SK-N-SH (cell line): Measurements from ENCODE around the gene ZNF430. TPM values are rescaled to one million over a fixed set of nuclear protein-coding genes. Genes with fewer than 3 reads are reported as not detected.

ENCODE experiments used
- CTCF ChIA-PET: fragments of 300-600, 350-600 bp; formaldehyde crosslinking; extraction: SDS; loops from one replicate; lab custom pipeline; 2021; lab: Yijun Ruan, JAX
- POLR2A ChIA-PET: fragments of 350-600 bp; sonication (Branson Sonifier 250); formaldehyde crosslinking; extraction: SDS; loops from one replicate; lab custom pipeline; 2020; ENCODE audit warnings: antibody characterized with exemption, inconsistent platforms; lab: Yijun Ruan, JAX
- DNase-seq: peaks from one replicate; pipeline ENCODE4 v3.0.0; 2012
- H2AFZ ChIP-seq: fragments of 200-600 bp; sonication (generic); 2 replicates; pipeline ENCODE4 v1.8.1; 2016; ENCODE audit warnings: antibody characterized with exemption, mild to moderate bottlenecking, low read depth
- H3F3A ChIP-seq: fragments of 200-600 bp; sonication (generic); replicated peaks from 2 replicates; pipeline ENCODE3; 2016; ENCODE audit warnings: antibody characterized with exemption, mild to moderate bottlenecking; ENCODE audit not compliant: insufficient read depth
- H3K27ac ChIP-seq, 2 experiments: fragments of 200-500 bp in 1 of 2; fragments of 200-600 bp in 1 of 2; sonication (Bioruptor generic) in 1 of 2; sonication (generic), shearing (Covaris generic) in 1 of 2; 2 replicates each; pipeline versions ENCODE4 v1.5.1 to v1.6.1; 2014 to 2016; ENCODE audit warnings: low read depth in 2 of 2, inconsistent platforms in 1 of 2, low read length in 1 of 2, mild to moderate bottlenecking in 1 of 2, mixed read lengths in 1 of 2
- H3K27me3 ChIP-seq: fragments of 200-600 bp; sonication (generic), shearing (Covaris generic); 2 replicates; pipeline ENCODE4 v1.6.1; 2016; ENCODE audit warnings: mixed run types; ENCODE audit not compliant: insufficient read depth
- H3K36me3 ChIP-seq, 2 experiments: fragments of 200-500 bp in 1 of 2; fragments of 200-600 bp in 1 of 2; sonication (Bioruptor generic) in 1 of 2; sonication (generic) in 1 of 2; replicated peaks in 1 of 2; 2 replicates each; pipeline versions ENCODE3 to v1.5.1; 2014 to 2016; ENCODE audit warnings: low read length in 1 of 2, mild to moderate bottlenecking in 1 of 2; ENCODE audit not compliant: insufficient read depth in 2 of 2, control insufficient read depth in 1 of 2
- H3K4me1 ChIP-seq, 2 experiments: fragments of 200-500 bp in 1 of 2; fragments of 200-600 bp in 1 of 2; sonication (Bioruptor generic) in 1 of 2; sonication (generic), shearing (Covaris generic) in 1 of 2; 2 replicates each; pipeline versions ENCODE4 v1.5.1 to v1.6.1; 2014 to 2016; ENCODE audit warnings: low read depth in 1 of 2, low read length in 1 of 2, mixed run types in 1 of 2; ENCODE audit not compliant: insufficient read depth in 2 of 2, control insufficient read depth in 1 of 2
- H3K4me2 ChIP-seq: fragments of 200-600 bp; sonication (generic), shearing (Covaris generic); 2 replicates; pipeline ENCODE4 v1.6.1; 2017; ENCODE audit warnings: mixed run types
- H3K4me3 ChIP-seq, 2 experiments: fragments of 200-500 bp in 1 of 2; fragments of 200-600 bp in 1 of 2; sonication (Bioruptor generic) in 1 of 2; sonication (generic), shearing (Covaris generic) in 1 of 2; 2 replicates each; pipeline versions ENCODE4 v1.5.1 to v1.8.1; 2014 to 2016; ENCODE audit warnings: low read depth in 2 of 2, inconsistent platforms in 1 of 2, low read length in 1 of 2, mild to moderate bottlenecking in 1 of 2, mixed read lengths in 1 of 2, moderate library complexity in 1 of 2
- H3K79me2 ChIP-seq: fragments of 200-600 bp; sonication (generic); 2 replicates; pipeline ENCODE4 v1.8.1; 2017; ENCODE audit warnings: mild to moderate bottlenecking; ENCODE audit not compliant: insufficient read depth
- H3K9ac ChIP-seq: fragments of 200-600 bp; sonication (generic); 2 replicates; pipeline ENCODE4 v1.6.1; 2017; ENCODE audit warnings: mixed run types
- H3K9me2 ChIP-seq: fragments of 200-600 bp; sonication (generic); 2 replicates; pipeline ENCODE4 v1.6.1; 2017; ENCODE audit warnings: mixed run types
- H3K9me3 ChIP-seq: fragments of 200-600 bp; sonication (generic); 2 replicates; pipeline ENCODE4 v1.6.1; 2017; ENCODE audit warnings: mixed run types, mild to moderate bottlenecking, moderate library complexity
- H4K20me1 ChIP-seq: fragments of 200-600 bp; sonication (generic); 2 replicates; pipeline ENCODE4 v1.6.1; 2017; ENCODE audit warnings: mild to moderate bottlenecking, mixed run types; ENCODE audit not compliant: insufficient read depth
- CHD2 ChIP-seq: fragments of 150-350 bp; IDR thresholded peaks from 2 replicates; pipeline ENCODE4 v1.6.1; 2018; ENCODE audit warnings: low read length; ENCODE audit not compliant: partially characterized antibody
- EP300 ChIP-seq, 2 experiments: IDR thresholded peaks; 2 replicates each; pipeline versions ENCODE4 v1.4.0 to v1.6.1; 2012; ENCODE audit warnings: borderline replicate concordance in 1 of 2, low read depth in 1 of 2, low read length in 1 of 2
- EZH2phosphoT487 ChIP-seq: fragments of 200-600 bp; sonication (generic); IDR thresholded peaks from 2 replicates; pipeline ENCODE4 v1.6.1; 2017; ENCODE audit warnings: low read depth, mixed run types, mild to moderate bottlenecking, antibody characterized with exemption, moderate library complexity, borderline replicate concordance
- FOXJ3 ChIP-seq: sonication (generic); formaldehyde crosslinking; IDR thresholded peaks from 2 replicates; pipeline ENCODE4 v1.5.1; 2020; ENCODE audit warnings: mild to moderate bottlenecking, missing genetic modification reagents
- FOXM1 ChIP-seq: IDR thresholded peaks from 2 replicates; pipeline ENCODE4 v1.4.0; 2012; ENCODE audit warnings: low read depth, mild to moderate bottlenecking
- GABPA ChIP-seq: IDR thresholded peaks from 2 replicates; pipeline ENCODE4 v1.4.0; 2012; ENCODE audit warnings: low read depth, mild to moderate bottlenecking
- GATA2 ChIP-seq: sonication (generic); formaldehyde crosslinking; IDR thresholded peaks from 2 replicates; pipeline ENCODE4 v1.5.0; 2020; ENCODE audit warnings: mild to moderate bottlenecking, missing genetic modification reagents
- IRF3 ChIP-seq: fragments of 150-350 bp; IDR thresholded peaks from 2 replicates; pipeline ENCODE4 v1.6.1; 2016; ENCODE audit warnings: mild to moderate bottlenecking, low read depth, low read length
- MAX ChIP-seq: IDR thresholded peaks from 2 replicates; pipeline ENCODE4 v1.4.0; 2012; ENCODE audit warnings: low read depth
- MXI1 ChIP-seq: IDR thresholded peaks from 2 replicates; pipeline ENCODE4 v1.6.1; 2012; ENCODE audit warnings: mild to moderate bottlenecking, low read depth, low read length, improper control_type of control experiment
- NFIC ChIP-seq: IDR thresholded peaks from 2 replicates; pipeline ENCODE4 v1.4.0; 2012; ENCODE audit warnings: borderline replicate concordance
- NRF1 ChIP-seq: IDR thresholded peaks from 2 replicates; pipeline ENCODE4 v1.6.1; 2012; ENCODE audit warnings: low read depth, mild to moderate bottlenecking, low read length
- PBX3 ChIP-seq: IDR thresholded peaks from 2 replicates; pipeline ENCODE4; 2012
- POLR2AphosphoS5 ChIP-seq: IDR thresholded peaks from 2 replicates; pipeline ENCODE4 v1.6.1; 2012; ENCODE audit warnings: low read depth, low read length
- RCOR1 ChIP-seq: fragments of 150-350 bp; IDR thresholded peaks from 2 replicates; pipeline ENCODE4 v1.6.1; 2017; ENCODE audit warnings: antibody characterized with exemption, low read length
- REST ChIP-seq: IDR thresholded peaks from 2 replicates; pipeline ENCODE4 v1.6.1; 2012; ENCODE audit warnings: mild to moderate bottlenecking, low read depth, low read length, moderate library complexity
- RXRA ChIP-seq: IDR thresholded peaks from 2 replicates; pipeline ENCODE4 v1.4.0; 2012; ENCODE audit warnings: low read depth, mild to moderate bottlenecking, borderline replicate concordance
- TAF1 ChIP-seq: IDR thresholded peaks from 2 replicates; pipeline ENCODE4 v1.6.1; 2012; ENCODE audit warnings: low read depth, mild to moderate bottlenecking, low read length, moderate library complexity, borderline replicate concordance
- TCF12 ChIP-seq: IDR thresholded peaks from 2 replicates; pipeline ENCODE4 v1.4.0; 2012
- USF1 ChIP-seq: IDR thresholded peaks from 2 replicates; pipeline ENCODE4 v1.4.0; 2012; ENCODE audit warnings: low read depth, borderline replicate concordance
- YY1 ChIP-seq: IDR thresholded peaks from 2 replicates; pipeline ENCODE4 v1.4.0; 2012; ENCODE audit warnings: low read depth, mild to moderate bottlenecking
- WGBS: methylation state at CpG from one replicate; pipeline ENCODE4 v1.1.6; 2017; ENCODE audit warnings: low lambda C conversion rate; 5-methylcytosine and 5-hydroxymethylcytosine counted together
- polyA plus RNA-seq, 3 experiments: library from polyadenylated mRNA; depleted of rRNA; stranded (reverse); fragments of >200 nt; gene quantifications; 2 replicates each; pipeline ENCODE4 v1.2.3, GENCODE V29; 2012

The ZNF430 gene
- polyA plus RNA-seq, 1 of the 3 experiments (the other 2 are of a cell fraction) = 4.2 TPM

GRCh38 chr19:21082011-21082975 is 61.8 kb downstream of the ZNF430 start, which contains the start of gene ZNF714 (continued):
- TF ChIP-seq PBX3 (peak; percentile 98), TCF12 (no peak), IRF3 (peak; percentile 73), MXI1 (peak; percentile 92), TAF1 (peak; percentile 69; the same call in 1 of the 2 replicates), FOXJ3 (CRISPR knock-in tag) (no peak), CHD2 (peak; percentile 69)

- Histone ChIP-seq H4K20me1 (no peaks in the 10 kb centered on the region), H2AFZ (no peak overlapping the region), H3K36me3 (peaks cover 13 to 25% of the 10 kb centered on the region in 2 experiments), H3K79me2 (peaks cover 34% of the 10 kb centered on the region), H3K9me2 (no peaks in the 10 kb centered on the region), H3K27me3 (no peaks in the 10 kb centered on the region), H3K9me3 (no peaks in the 10 kb centered on the region), H3K4me1 (peaks cover 0 to 6% of the 10 kb centered on the region in 2 experiments; a peak in 3 of 4 replicates), H3K9ac (no peak overlapping the region), H3K27ac (no peak overlapping the region), H3K4me2 (no peak overlapping the region), H3K4me3 (no peak overlapping the region), H3F3A (peaks cover 5% of the 10 kb centered on the region)
- DNase-seq = no peak
- ChIA-PET POLR2A (no interaction called here), CTCF (no interaction called here)
- WGBS = 100% methylated on average over 1 of the region's 1 CpG
- TF ChIP-seq GATA2 (CRISPR knock-in tag) (no peak), MAX (no peak), REST (no peak), FOXM1 (no peak), USF1 (no peak), POLR2AphosphoS5 (no peak), RCOR1 (no peak), NRF1 (no peak), TCF12 (no peak), NFIC (no peak), RXRA (no peak), GABPA (no peak), YY1 (no peak), PBX3 (no peak), EZH2phosphoT487 (no peak), EP300 (IDR thresholded peaks at IDR 0.05; ENCODE audit: borderline replicate concordance in 1 of 2, low read depth in 1 of 2, low read length in 1 of 2) (no peak)
Measured at GRCh38 chr19:21084343-21084742, 63.9 kb downstream of the ZNF430 start.
